HepG2 (cell line): ENCODE data around the gene FGGY. TPM values are rescaled to one million over a fixed set of nuclear protein-coding genes. Genes with fewer than 3 reads are reported as not detected.

Experiments
- ATAC-seq: fragments of 200-7000 bp; cut with Tn5 transposase; 3 replicates; pipeline ENCODE4 v1.9.1; 2020; ENCODE audit warnings: mild to moderate bottlenecking, moderate library complexity
- BruUV-seq: library from RNA; stranded (reverse); fragments of 400-500 nt; replicated peaks from 2 replicates; lab custom pipeline; 2021; lab: Mats Ljungman, UMichigan
- CTCF ChIA-PET: fragments of 300-600 bp; formaldehyde crosslinking; extraction: SDS; loops from one replicate; lab custom pipeline; 2021; ENCODE audit warnings: low total read pairs, inconsistent platforms, low intra/inter-chr PET ratio; lab: Yijun Ruan, JAX
- POLR2A ChIA-PET: fragments of 350-600 bp; sonication (Branson Sonifier 250); formaldehyde crosslinking; loops from one replicate; lab custom pipeline; 2020; ENCODE audit warnings: antibody characterized with exemption, inconsistent platforms; lab: Yijun Ruan, JAX
- DNase-seq: peaks from one replicate; pipeline ENCODE4 v3.0.0-alpha.2; 2015; ENCODE audit warnings: low spot score
- FAIRE-seq: peaks from 3 replicates; lab custom pipeline; 2011; peaks lifted over from hg19 to GRCh38; lab: Jason Lieb, UNC
- H2AFZ ChIP-seq: one replicate; pipeline ENCODE4 v1.6.1; 2011; ENCODE audit warnings: low read length, inconsistent platforms
- H3K27ac ChIP-seq: fragments of 300-600 bp; 3 replicates; pipeline ENCODE4 v1.8.0; 2011; ENCODE audit warnings: mixed run types, mild to moderate bottlenecking, mixed read lengths, low read length, inconsistent platforms; ENCODE audit not compliant: insufficient read depth; ENCODE audit errors: extremely low read length
- H3K27me3 ChIP-seq, 2 experiments: fragments of 200-600 bp in 1 of 2; 2 replicates in 1 of 2; 3 replicates in 1 of 2; pipeline versions ENCODE4 v1.6.0 to v1.8.0; 2011; ENCODE audit warnings: low read length in 2 of 2, mild to moderate bottlenecking in 2 of 2, moderate library complexity in 2 of 2, inconsistent platforms in 1 of 2; ENCODE audit not compliant: insufficient read depth in 2 of 2, control insufficient read depth in 1 of 2
- H3K36me3 ChIP-seq, 2 experiments: fragments of 200-600 bp in 1 of 2; replicated peaks in 1 of 2; 2 replicates in 1 of 2; 3 replicates in 1 of 2; pipeline versions ENCODE4 v1.5.1 to v1.8.0; 2011; ENCODE audit warnings: low read length in 2 of 2, inconsistent platforms in 1 of 2; ENCODE audit not compliant: insufficient read depth in 2 of 2, control insufficient read depth in 1 of 2
- H3K4me1 ChIP-seq: 2 replicates; pipeline ENCODE4 v1.5.1; 2012; ENCODE audit warnings: low read length, inconsistent platforms; ENCODE audit not compliant: insufficient read depth
- H3K4me2 ChIP-seq: 2 replicates; pipeline ENCODE4 v1.6.0; 2011; ENCODE audit warnings: low read depth, low read length, inconsistent platforms
- H3K4me3 ChIP-seq, 3 experiments: fragments of 200-600 bp in 1 of 3; sonication (generic), shearing (Covaris generic) in 1 of 3; replicated peaks in 1 of 3; 2 replicates each; pipeline ENCODE4 v1.5.1; 2011 to 2016; ENCODE audit warnings: low read length in 3 of 3, inconsistent platforms in 2 of 3, low read depth in 2 of 3, mild to moderate bottlenecking in 2 of 3, control low read depth in 1 of 3, mixed read lengths in 1 of 3; ENCODE audit not compliant: insufficient read depth in 1 of 3
- H3K79me2 ChIP-seq: one replicate; pipeline ENCODE4 v1.6.1; 2011; ENCODE audit warnings: low read length, inconsistent platforms; ENCODE audit not compliant: insufficient read depth
- H3K9ac ChIP-seq: 2 replicates; pipeline ENCODE4 v1.6.0; 2011; ENCODE audit warnings: mild to moderate bottlenecking, low read depth, low read length, inconsistent platforms; ENCODE audit not compliant: insufficient read depth
- H3K9me3 ChIP-seq: 2 replicates; pipeline ENCODE4 v1.5.1; 2012; ENCODE audit warnings: mild to moderate bottlenecking, low read length
- H4K20me1 ChIP-seq: 2 replicates; pipeline ENCODE4 v1.6.0; 2011; ENCODE audit warnings: inconsistent platforms, mild to moderate bottlenecking, low read length, moderate library complexity; ENCODE audit not compliant: insufficient read depth
- ATF7 ChIP-seq, 2 experiments: fragments of 450-650 bp in 1 of 2; sonication (generic) in 1 of 2; formaldehyde crosslinking in 1 of 2; IDR thresholded peaks; 2 replicates each; pipeline versions ENCODE4 v1.4.0 to v1.6.1; 2016 to 2020; ENCODE audit warnings: antibody characterized with exemption in 1 of 2, mild to moderate bottlenecking in 1 of 2, missing genetic modification reagents in 1 of 2
- GABPA ChIP-seq, 2 experiments: IDR thresholded peaks; 2 replicates each; pipeline ENCODE4 v1.6.1; 2011 to 2016; ENCODE audit warnings: low read depth in 2 of 2, low read length in 1 of 2, missing biosample characterization in 1 of 2, missing genetic modification characterization in 1 of 2
- MXD4 ChIP-seq: IDR thresholded peaks from 2 replicates; pipeline ENCODE4 v1.6.1; 2016; ENCODE audit warnings: mild to moderate bottlenecking, missing biosample characterization, missing genetic modification reagents
- RCOR2 ChIP-seq: IDR thresholded peaks from 2 replicates; pipeline ENCODE4 v1.6.1; 2016; ENCODE audit warnings: missing biosample characterization, missing genetic modification reagents
- RFX3 ChIP-seq: IDR thresholded peaks from 2 replicates; pipeline ENCODE4 v1.6.1; 2016; ENCODE audit warnings: missing biosample characterization, missing genetic modification reagents
- RFX5 ChIP-seq: IDR thresholded peaks from 2 replicates; pipeline ENCODE4 v1.6.1; 2011; ENCODE audit warnings: low read depth, low read length, improper control_type of control experiment
- SSRP1 ChIP-seq: IDR thresholded peaks from 2 replicates; pipeline ENCODE4 v1.6.1; 2016; ENCODE audit warnings: control low read depth
- ZFAT ChIP-seq: sonication (generic); formaldehyde crosslinking; conservative IDR thresholded peaks from 2 replicates; pipeline ENCODE4 v1.8.1; 2023; ENCODE audit warnings: missing genetic modification reagents, inconsistent platforms
- ZFYVE20 ChIP-seq: sonication (generic); formaldehyde crosslinking; IDR thresholded peaks from 2 replicates; pipeline ENCODE4 v1.8.0; 2023; ENCODE audit warnings: low read depth, mild to moderate bottlenecking, moderate library complexity, missing genetic modification reagents, borderline replicate concordance
- ZNF263 ChIP-seq: sonication (generic); formaldehyde crosslinking; IDR thresholded peaks from 2 replicates; pipeline ENCODE4 v1.4.0; 2020; ENCODE audit warnings: missing genetic modification reagents
- ZNF510 ChIP-seq: sonication (generic); formaldehyde crosslinking; IDR thresholded peaks from 2 replicates; pipeline ENCODE4 v1.4.0; 2020; ENCODE audit warnings: low read depth, mild to moderate bottlenecking, missing genetic modification reagents
- ZNF747 ChIP-seq: sonication (generic); formaldehyde crosslinking; IDR thresholded peaks from 2 replicates; pipeline ENCODE4 v1.8.1; 2023; ENCODE audit warnings: missing genetic modification reagents, mild to moderate bottlenecking, borderline replicate concordance
- ZNF772 ChIP-seq: sonication (generic); formaldehyde crosslinking; IDR thresholded peaks from 2 replicates; pipeline ENCODE4 v1.5.0; 2020; ENCODE audit warnings: mild to moderate bottlenecking, missing genetic modification reagents
- ZNF790 ChIP-seq: sonication (generic); formaldehyde crosslinking; IDR thresholded peaks from 2 replicates; pipeline ENCODE4 v1.8.0; 2022; ENCODE audit warnings: missing genetic modification reagents, mild to moderate bottlenecking, borderline replicate concordance
- WGBS: methylation state at CpG from one replicate; pipeline ENCODE4 v1.1.6; 2017; ENCODE audit warnings: low lambda C conversion rate; 5-methylcytosine and 5-hydroxymethylcytosine counted together
- in situ Hi-C: cut with HindIII; loops from 2 replicates; pipeline ENCODE4 v1.10.0; 2017; ENCODE audit warnings: low pct_unique_long_range_greater_than_20kb; ENCODE audit not compliant: extremely low pct_ligation_motif_present
- intact Hi-C: fragments of 100-400 bp; cut with micrococcal nuclease; formaldehyde crosslinking; loops from one replicate; pipeline ENCODE4 v1.10.0; 2022; ENCODE audit not compliant: unreplicated experiment
- polyA plus RNA-seq, 8 experiments: library from polyadenylated mRNA; depleted of rRNA in 3 of 8; stranded (reverse) in 7 of 8; unstranded in 1 of 8; fragments of >200 nt; fragmentation: Illumina TruSeq in 4 of 8; extraction: Trizol in 4 of 8; gene quantifications; 2 replicates each; pipeline versions ENCODE4 v1.2.1 to v1.2.3, GENCODE V29; 2011 to 2016; ENCODE audit warnings: low read depth in 4 of 8, missing spikeins in 1 of 8, mixed read lengths in 1 of 8; ENCODE audit not compliant: insufficient read depth in 1 of 8
- total RNA-seq, 5 experiments: library from RNA; depleted of rRNA; stranded (reverse); fragments of >200 nt; fragmentation: Illumina TruSeq; extraction: Trizol; gene quantifications; 2 replicates each; pipeline ENCODE4 v1.2.3, GENCODE V29; 2016; ENCODE audit warnings: low read depth in 1 of 5
- TF ChIP-seq, protein P1 (sequence below): sonication (generic); formaldehyde crosslinking; IDR thresholded peaks from 2 replicates; pipeline ENCODE4 v1.5.1; 2020; ENCODE audit warnings: missing genetic modification reagents, mild to moderate bottlenecking, borderline replicate concordance
- TF ChIP-seq, protein P2 (sequence below): IDR thresholded peaks from 2 replicates; pipeline ENCODE4 v1.6.1; 2018; ENCODE audit warnings: missing genetic modification reagents
- TF ChIP-seq, protein P3 (sequence below): IDR thresholded peaks from 2 replicates; pipeline ENCODE4 v1.6.1; 2016; ENCODE audit warnings: control low read depth

The FGGY gene
- total and polyA plus RNA-seq, 2 of the 13 experiments (the other 11 are each of a cell fraction or from before 2014, with no cell fraction given): 15.7 to 27.5 TPM

DNA sequence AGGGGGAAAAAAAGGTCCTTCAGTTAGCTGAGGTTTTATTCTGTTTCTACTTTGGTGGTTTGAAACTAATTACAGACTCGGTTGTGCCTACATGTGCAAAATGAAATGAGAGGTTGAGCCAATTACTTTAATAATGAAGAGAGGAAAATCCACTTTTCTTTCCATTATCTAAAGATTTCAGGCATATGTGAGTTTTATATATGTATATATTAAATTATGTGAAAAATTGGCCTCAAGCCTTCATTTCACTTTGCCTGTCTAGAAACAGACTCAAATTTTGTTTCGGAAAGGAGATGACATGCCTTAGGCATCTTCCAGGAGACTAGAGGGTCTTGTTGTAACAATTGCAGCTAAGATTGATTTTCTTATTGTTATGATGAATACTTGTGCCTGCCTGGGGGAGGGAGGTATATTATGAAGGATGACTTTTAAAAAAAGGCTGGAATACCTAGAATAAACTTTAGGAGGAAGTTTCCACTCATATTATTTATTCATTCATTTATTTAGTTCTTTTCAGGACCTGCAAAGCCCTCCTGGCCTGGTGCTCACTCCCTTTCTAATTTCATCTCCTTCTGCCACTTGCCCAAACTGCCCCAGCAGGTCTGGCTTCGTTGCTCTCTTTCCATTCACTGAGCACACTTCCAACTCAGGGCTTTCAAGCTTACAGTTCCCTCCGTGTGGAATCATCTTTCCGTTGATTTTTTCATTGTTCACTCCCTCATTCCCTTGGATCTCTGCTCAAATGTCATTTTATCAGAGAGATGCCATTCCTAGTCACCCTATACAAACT is 423.6 kb downstream of the FGGY start:
- Histone ChIP-seq H3K9ac (no peak overlapping the region), H3K9me3 (no peaks in the 10 kb centered on the region), H3K27ac (no peak overlapping the region), H3K4me2 (no peak overlapping the region)
- POLR2A ChIA-PET: no interaction called here
- no peak for FAIRE-seq
- no peak for ATAC-seq
- TF ChIP-seq SSRP1 (CRISPR knock-in tag) (no peak), ATF7 (IDR thresholded peaks at IDR 0.05) (no peak), ATF7 (CRISPR knock-in tag; IDR thresholded peaks at IDR 0.05) (no peak), RFX3 (CRISPR knock-in tag) (no peak), ZNF510 (CRISPR knock-in tag) (no peak), GABPA (IDR thresholded peaks at IDR 0.05; ENCODE audit: low read depth, low read length) (no peak), GABPA (CRISPR knock-in tag; IDR thresholded peaks at IDR 0.05; ENCODE audit: low read depth) (no peak), RFX5 (no peak), RCOR2 (CRISPR knock-in tag) (no peak), ZFYVE20 (CRISPR knock-in tag) (no peak), ZNF790 (CRISPR knock-in tag) (no peak), ZNF263 (no peak), MXD4 (CRISPR knock-in tag) (no peak), ZNF747 (no peak), ZNF772 (CRISPR knock-in tag) (no peak), ZFAT (CRISPR knock-in tag) (no peak)
- TF ChIP-seq, protein P1, sequence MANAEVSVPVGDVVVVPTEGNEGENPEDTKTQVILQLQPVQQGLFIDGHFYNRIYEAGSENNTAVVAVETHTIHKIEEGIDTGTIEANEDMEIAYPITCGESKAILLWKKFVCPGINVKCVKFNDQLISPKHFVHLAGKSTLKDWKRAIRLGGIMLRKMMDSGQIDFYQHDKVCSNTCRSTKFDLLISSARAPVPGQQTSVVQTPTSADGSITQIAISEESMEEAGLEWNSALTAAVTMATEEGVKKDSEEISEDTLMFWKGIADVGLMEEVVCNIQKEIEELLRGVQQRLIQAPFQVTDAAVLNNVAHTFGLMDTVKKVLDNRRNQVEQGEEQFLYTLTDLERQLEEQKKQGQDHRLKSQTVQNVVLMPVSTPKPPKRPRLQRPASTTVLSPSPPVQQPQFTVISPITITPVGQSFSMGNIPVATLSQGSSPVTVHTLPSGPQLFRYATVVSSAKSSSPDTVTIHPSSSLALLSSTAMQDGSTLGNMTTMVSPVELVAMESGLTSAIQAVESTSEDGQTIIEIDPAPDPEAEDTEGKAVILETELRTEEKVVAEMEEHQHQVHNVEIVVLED (CRISPR knock-in tag): no peak
- TF ChIP-seq, protein P2, sequence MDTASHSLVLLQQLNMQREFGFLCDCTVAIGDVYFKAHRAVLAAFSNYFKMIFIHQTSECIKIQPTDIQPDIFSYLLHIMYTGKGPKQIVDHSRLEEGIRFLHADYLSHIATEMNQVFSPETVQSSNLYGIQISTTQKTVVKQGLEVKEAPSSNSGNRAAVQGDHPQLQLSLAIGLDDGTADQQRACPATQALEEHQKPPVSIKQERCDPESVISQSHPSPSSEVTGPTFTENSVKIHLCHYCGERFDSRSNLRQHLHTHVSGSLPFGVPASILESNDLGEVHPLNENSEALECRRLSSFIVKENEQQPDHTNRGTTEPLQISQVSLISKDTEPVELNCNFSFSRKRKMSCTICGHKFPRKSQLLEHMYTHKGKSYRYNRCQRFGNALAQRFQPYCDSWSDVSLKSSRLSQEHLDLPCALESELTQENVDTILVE (CRISPR knock-in tag): no peak
- TF ChIP-seq, protein P3, sequence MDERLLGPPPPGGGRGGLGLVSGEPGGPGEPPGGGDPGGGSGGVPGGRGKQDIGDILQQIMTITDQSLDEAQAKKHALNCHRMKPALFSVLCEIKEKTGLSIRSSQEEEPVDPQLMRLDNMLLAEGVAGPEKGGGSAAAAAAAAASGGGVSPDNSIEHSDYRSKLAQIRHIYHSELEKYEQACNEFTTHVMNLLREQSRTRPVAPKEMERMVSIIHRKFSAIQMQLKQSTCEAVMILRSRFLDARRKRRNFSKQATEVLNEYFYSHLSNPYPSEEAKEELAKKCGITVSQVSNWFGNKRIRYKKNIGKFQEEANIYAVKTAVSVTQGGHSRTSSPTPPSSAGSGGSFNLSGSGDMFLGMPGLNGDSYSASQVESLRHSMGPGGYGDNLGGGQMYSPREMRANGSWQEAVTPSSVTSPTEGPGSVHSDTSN: no peak
- TF ChIP-seq, all 625 proteins: peak for 0
- no peaks in the 10 kb centered on the region for H3K27me3 ChIP-seq
- H4K20me1 ChIP-seq: no peaks in the 10 kb centered on the region
- no TSS peak for BruUV-seq
- CTCF ChIA-PET: no interaction called here
- 89% methylated on average over 5 of the region's 5 CpGs for WGBS
- H3K79me2 ChIP-seq: no peaks in the 10 kb centered on the region
- DNase-seq: no peak
- intact Hi-C loops: no loop called here
- no peak overlapping the region for H3K4me3 ChIP-seq
- H3K36me3 ChIP-seq: no peaks in the 10 kb centered on the region
- peaks cover 13% of the 10 kb centered on the region; the same call in 1 of the 2 replicates for H3K4me1 ChIP-seq
- in situ Hi-C loops: no loop called here
- no peak overlapping the region for H2AFZ ChIP-seq
